HG03442 (cell line): ENCODE results near the gene DDX25.

ENCODE experiments used
- ATAC-seq: cut with Tn5 transposase; IDR thresholded peaks from one replicate; pipeline ENCODE4 v1.9.1; 2021; ENCODE audit warnings: mild to moderate bottlenecking, moderate library complexity; ENCODE audit not compliant: unreplicated experiment

The DDX25 gene

DNA sequence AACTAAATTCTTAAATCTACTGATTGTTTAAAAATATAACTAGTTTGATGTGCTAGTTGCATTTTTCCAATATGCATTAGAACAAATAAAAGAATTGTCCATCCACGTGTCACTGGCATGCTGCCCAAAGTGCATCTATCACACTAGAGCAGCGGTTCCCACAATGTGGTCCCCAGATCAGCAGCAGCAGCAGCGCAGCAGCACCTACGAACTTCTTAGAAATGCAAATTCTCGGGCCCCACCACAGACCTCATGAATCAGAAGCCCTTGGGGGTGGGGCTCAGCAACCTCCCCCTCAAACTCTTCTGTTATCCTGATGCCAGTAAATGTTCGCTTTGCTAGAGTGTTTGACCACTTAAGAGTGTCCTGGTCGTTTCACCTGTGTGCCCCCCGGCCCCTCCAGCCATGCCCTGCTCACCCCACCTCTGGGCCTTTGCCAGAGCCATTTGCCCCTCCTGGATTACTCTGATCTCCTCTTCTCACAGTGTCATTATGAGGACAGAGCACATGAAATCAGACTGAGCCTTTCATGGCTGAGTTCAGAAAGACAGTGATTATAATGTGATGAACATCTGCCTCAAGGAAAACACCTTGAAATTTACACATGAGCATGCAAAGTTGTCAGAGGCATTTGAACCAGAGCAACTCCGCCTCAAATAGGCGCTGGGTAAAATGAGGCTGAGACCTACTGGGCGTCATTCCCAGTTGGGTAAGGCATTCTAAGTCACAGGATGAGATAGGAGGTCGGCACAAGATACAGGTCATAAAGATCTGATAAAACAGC is 28.9 kb downstream of the DDX25 start:
- no peak for ATAC-seq

DNA sequence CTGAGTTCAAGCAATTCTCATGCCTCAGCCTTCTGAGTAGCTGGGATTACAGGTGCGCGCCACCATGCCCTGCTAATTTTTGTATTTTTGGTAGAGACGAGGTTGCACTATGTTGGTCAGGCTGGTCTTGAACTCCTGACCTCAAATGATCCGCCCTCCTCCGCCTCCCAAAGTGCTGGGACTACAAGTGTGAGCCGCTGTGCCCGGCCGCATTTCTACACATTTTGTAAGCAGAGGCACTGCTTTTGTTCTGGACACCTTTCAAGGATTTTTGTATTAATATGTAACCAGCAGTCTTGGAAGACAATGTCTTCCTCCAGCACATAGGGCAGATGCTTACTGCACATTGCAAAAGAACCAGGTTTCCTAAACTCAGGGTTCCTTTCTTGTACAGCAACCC is 30.2 kb downstream of the DDX25 start:
- ATAC-seq = no peak

GRCh38 chr11:125935056-125935455 is 30.7 kb downstream of the DDX25 start:
- ATAC-seq = no peak

DNA sequence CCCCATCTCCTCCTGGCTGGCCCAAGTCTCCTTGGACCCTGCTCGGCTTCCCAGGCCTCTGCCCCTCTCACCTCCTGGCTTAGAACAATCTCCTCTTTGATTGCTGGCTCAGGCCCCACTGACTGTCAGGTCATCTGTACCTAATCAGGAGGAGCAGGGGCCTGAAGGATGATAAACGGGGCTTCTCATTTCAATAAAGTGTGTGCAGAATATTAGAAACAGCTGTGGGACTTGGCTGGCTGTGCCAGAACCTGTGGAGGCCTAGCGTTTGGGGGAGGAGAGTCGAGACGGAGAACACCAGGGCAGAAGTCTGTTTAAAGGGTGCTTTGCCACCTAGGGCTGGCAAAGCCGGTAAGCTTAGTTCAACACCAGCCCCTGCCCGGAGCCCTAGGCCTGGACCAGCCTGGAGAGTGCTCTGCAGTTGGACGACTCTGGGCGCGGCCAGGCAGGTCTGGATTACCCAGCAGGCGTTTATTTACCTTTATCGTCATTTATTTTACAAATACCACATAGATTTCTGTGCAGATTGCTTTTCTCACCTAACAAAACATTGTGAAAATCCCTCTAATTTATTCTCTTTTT is 31.4 kb downstream of the DDX25 start:
- no peak for ATAC-seq

GRCh38 chr11:125938418-125938817 is 34.1 kb downstream of the DDX25 start:
- no peak for ATAC-seq

DNA sequence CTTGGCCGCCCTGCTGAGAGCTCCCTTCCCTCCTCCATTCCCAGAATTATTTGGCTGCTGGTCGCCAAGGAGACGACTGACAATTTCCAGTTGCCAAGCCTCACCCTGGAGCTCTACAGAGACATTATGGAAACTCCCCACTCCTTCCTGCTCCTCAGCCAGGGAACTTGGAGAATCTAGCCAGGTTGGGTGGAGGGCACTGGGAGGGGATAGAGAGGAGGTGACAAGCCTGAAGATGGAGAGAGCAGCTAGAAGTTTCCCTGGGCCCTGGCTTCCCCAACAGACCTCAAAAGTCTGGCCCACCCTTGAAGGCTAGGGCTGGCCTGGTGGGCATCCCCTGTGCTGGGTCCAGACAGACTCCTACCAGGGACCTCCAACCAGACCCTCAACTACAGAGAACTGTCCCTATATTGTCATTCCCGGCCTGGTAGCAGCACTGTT is 34.8 kb downstream of the DDX25 start:
- no peak for ATAC-seq

DNA sequence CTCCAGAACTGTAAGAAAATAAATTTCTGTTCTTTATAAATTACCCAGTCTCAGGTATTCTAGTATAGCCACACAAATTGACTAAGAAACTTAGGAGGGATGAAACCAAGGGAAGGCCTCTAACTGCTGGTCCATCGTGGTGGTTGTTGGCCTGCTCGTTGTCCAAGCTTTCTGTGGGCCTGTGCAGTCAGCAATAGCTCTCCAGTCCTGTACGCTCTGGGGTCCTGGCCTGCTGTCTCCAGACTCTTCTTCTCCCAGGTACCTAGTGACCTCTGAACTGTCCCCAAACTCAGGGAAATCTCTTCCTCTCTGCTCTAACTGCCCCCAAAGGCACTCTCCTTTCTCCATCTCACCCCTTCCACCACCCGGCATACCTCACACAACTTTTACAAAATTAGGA is 35.8 kb downstream of the DDX25 start:
- ATAC-seq = no peak

- ATAC-seq = no peak
These were observed 36.9 kb downstream of the DDX25 start for GRCh38 chr11:125941267-125941618.

DNA sequence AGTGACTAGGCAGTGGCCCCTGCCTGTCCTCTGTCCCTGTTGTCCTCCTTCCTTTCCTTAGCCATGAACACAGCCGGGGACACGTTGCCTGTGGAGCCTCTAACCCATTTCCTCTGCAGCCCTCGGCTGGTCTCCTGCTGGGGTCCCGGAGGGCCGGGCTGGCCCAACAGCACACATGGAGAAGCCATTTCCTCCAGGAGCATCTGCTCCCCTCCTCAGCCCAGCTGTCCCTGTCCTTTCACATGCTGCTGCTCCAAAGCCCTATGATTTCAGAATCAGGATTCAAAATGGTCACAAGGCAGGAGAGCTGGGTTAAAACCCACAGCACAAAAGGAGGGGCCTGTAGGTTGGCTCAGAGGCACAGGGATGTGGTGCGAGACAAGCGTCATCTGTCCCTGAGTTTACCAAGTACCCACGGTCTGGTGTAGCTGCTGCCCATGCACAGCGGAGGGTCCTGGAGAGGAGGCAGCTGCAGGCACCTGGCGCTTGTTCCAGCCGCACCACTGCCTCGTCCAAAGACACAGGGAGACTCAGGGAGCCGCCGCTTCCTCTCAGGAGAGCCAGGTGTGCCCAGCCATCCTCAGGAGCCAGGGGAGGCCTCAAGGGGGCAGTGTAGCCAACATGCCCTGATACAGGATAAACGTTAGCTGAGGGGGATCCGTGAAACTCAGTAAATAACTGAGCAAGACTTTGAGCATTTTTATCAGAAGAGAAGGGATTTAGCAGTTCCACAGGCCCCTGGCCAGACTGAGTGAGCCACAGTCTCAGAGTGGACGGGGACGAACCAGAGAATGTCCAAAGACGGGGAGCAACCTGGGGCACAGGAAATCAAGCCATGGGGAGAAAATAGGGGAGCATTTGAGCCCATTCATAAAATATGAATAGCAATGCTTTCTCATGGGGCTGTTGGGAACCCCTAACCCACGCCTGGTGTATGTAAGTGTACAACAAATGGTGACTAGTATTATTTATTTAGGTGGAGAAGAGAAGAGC is 37.6 kb downstream of the DDX25 start:
- no peak for ATAC-seq

DNA sequence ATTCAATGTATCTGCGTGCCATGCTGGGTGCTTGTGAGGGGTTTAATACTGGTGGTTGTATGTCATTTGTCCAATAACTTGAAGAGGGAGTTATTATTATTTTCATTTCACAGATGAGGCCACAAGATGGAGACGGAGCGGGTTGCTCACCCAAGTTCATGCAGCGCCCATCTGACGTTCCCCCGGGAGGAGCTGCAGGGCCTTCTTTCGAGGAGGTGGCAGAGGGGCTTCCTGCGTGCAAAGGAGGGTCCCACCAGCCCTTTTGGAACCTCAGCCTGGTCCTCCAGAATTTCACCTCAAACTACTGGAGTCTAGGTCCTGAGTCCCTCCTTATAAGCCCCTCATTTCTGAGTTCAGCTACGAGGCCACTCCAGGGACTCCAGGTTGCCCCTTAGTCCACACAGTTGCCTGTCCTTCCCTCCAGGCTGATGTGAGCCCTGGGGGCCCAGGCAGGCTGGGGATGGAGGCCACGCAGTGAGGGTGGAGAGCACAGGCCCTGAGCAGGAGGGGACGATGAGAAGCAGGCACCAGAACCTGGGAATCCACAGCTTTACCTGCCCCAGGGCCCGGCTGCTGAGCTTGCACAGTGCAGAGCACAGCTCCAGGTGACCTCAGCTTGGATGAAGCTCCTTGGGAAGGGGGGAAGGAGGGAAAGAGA is 38.6 kb downstream of the DDX25 start:
- no peak for ATAC-seq

DNA sequence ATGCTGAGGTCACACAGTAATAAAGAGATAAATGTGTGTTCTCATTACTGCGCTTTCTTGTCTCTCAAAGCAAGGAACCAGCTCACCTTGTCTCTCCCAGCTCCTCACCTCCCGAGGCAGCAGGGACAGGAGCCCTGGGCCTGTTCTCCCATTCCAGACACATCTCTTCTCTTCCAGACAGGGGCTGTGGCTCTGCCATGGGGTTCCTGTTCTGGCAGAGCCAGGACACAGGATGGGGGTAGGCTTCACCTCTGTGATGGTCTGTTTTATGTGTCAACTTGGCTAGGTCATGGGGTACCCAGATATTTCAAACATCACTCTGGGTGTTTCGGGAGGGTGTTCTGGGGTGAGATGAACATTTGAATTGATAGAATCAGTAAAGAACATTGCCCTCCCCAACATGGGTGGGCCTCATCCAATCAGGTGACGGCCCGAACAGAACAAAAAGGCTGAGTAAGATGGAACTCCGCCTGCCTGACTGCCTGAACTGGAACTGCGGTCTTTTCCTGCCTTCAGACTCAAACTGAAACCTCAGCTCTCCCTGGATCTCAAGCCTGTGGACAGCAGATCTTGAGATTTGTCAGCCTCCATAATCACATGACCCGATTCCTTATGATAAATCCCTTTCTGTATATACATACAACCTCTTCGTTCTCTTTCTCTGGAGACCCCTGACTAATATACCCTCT is 39.5 kb downstream of the DDX25 start:
- ATAC-seq = no peak

GRCh38 chr11:125944350-125945010 is 40.2 kb downstream of the DDX25 start:
- ATAC-seq = no peak

DNA sequence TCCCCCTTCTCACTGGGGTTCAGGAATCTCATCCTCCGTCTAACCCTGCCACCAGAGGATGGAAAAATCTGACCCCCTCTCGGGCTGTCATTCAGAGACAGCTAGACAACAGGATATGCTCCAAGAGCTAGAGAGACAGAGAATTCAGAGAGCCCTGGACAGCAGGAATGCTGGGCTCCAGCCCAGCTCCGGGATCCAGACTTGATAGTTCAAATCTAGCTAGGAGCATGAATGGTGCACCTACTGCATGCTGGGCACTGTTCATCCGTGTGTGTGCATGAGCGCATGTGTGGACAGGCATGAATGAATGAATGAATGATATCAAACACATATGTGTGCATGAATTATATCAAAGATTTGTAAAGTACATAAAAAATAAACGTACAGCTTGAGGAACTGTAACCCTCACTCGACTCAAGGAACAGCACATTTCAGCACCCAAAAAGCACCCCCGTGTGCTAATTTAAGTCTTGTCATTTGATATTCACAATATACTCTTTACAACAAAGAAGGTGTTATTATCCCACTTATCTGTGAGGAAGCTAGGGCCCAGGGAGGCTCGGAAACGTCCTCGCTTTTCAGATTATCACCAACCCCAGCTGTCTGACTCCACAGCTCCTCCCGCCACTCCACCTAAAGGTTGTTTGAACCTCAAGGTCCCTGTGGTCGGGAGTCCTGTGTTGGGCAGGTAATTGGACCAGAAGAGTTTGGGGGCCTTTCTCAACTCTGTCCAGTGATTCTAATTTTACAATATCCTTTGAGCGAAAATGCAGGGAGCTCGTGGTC is 40.9 kb downstream of the DDX25 start:
- no peak for ATAC-seq

DNA sequence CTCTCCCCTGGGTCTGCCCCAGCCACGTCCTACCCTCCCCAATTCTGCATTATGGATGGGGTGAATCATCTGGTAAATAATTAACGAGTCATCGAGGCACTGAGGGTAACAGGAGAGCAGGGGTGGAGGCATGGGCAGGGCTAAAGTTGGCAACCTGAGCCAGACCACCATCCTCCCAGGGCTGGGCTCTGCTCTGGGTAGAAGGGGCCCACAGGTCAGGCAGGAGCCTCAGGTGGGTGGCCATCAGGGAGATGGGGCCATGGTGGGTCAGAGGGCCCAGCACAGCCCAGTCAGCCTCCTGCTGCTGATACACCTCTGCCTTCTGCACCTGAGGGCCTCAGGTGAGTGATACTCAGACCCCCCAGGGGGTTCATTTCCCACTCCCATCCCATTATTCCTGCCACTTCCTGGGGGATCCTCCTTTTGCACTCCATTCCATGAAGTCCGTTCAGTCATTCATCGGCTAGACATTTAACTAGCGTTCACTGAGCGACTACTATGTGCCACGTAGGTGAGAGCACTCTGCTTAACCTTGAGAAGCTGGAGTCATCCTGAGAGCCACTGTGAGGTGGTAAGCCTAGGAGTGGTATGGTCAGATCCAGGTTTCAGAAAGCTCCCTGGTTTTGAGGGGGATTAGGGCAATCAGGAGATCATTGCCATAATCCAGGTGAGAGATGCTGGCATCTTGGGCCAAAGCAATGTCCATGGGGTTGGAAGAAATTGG is 41.7 kb downstream of the DDX25 start, which contains the start of gene VSIG10L2:
TSS of gene VSIG10L2 (plus strand) at position 248 of the 724 bp plus-strand sequence. CDS start at position 260, 12 bp downstream.
- no peak for ATAC-seq

GRCh38 chr11:125946712-125947418 is 42.6 kb downstream of the DDX25 start:
- ATAC-seq = no peak

GRCh38 chr11:125947419-125948277 is 43.3 kb downstream of the DDX25 start:
- ATAC-seq = no peak
